ENCODE data around the gene CACFD1.

- no peak for TF ChIP-seq POLR2A (IDR thresholded peaks at IDR 0.05)
- TF ChIP-seq, protein P1, sequence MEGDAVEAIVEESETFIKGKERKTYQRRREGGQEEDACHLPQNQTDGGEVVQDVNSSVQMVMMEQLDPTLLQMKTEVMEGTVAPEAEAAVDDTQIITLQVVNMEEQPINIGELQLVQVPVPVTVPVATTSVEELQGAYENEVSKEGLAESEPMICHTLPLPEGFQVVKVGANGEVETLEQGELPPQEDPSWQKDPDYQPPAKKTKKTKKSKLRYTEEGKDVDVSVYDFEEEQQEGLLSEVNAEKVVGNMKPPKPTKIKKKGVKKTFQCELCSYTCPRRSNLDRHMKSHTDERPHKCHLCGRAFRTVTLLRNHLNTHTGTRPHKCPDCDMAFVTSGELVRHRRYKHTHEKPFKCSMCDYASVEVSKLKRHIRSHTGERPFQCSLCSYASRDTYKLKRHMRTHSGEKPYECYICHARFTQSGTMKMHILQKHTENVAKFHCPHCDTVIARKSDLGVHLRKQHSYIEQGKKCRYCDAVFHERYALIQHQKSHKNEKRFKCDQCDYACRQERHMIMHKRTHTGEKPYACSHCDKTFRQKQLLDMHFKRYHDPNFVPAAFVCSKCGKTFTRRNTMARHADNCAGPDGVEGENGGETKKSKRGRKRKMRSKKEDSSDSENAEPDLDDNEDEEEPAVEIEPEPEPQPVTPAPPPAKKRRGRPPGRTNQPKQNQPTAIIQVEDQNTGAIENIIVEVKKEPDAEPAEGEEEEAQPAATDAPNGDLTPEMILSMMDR (IDR thresholded peaks at IDR 0.05): no peak
These were observed 39.5 kb downstream of the CACFD1 start for GRCh38 chr9:133499132-133499891.

Data from sigmoid colon (tissue), 3 donors.